ENCODE measurements around the gene VDAC2.

DNA sequence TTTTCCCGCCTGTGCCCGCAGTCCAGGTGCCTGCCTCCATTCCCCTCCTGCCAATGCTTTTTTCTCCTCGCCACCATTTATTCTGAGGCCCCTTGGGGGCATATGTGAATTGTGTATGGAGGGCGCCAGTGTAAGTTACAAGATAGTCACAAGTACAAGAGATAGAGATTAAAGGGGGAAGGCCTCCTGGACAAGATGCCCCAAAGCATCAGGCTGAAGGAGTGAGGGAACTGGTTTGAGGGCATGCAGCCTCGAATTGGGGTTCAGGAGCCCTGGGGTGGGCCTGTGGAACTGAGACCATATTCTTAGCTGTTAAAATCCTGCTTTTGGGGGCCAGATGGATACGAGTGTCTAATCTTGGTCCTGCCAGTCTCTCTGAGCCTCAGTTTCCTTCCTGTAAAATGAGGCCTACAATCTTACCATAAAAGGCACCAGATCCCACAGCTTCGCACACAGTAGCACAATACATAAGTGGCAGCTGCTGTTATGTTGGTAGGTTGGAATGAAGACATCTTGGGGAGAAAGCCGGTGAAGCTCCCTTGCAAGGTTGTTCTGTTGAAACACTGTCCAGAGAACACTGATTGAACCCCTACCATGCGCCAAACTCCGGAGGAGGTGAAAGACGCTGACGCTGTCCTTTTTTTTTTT lies 25.7 kb downstream of the VDAC2 start:
- TF ChIP-seq ZNF138 (CRISPR knock-in tag; conservative IDR thresholded peaks at IDR 0.05) (no peak), NR1H2 (CRISPR knock-in tag; IDR thresholded peaks at IDR 0.05) (no peak)
- TF ChIP-seq, protein P1, sequence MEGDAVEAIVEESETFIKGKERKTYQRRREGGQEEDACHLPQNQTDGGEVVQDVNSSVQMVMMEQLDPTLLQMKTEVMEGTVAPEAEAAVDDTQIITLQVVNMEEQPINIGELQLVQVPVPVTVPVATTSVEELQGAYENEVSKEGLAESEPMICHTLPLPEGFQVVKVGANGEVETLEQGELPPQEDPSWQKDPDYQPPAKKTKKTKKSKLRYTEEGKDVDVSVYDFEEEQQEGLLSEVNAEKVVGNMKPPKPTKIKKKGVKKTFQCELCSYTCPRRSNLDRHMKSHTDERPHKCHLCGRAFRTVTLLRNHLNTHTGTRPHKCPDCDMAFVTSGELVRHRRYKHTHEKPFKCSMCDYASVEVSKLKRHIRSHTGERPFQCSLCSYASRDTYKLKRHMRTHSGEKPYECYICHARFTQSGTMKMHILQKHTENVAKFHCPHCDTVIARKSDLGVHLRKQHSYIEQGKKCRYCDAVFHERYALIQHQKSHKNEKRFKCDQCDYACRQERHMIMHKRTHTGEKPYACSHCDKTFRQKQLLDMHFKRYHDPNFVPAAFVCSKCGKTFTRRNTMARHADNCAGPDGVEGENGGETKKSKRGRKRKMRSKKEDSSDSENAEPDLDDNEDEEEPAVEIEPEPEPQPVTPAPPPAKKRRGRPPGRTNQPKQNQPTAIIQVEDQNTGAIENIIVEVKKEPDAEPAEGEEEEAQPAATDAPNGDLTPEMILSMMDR (IDR thresholded peaks at IDR 0.05), result no peak
- TF ChIP-seq, protein P2, sequence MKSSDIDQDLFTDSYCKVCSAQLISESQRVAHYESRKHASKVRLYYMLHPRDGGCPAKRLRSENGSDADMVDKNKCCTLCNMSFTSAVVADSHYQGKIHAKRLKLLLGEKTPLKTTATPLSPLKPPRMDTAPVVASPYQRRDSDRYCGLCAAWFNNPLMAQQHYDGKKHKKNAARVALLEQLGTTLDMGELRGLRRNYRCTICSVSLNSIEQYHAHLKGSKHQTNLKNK (CRISPR knock-in tag; IDR thresholded peaks at IDR 0.05), result no peak
